ENCODE data around the gene PCDHGA10. TPM values are rescaled to one million over a fixed set of nuclear protein-coding genes. Genes with fewer than 3 reads are reported as not detected.

Gene PCDHGA10
- total and polyA plus RNA-seq, 9 of the 15 experiments (the other 6 are each of a cell fraction or from before 2014, with no cell fraction given): 0.01 to 0.11 (median 0.05) TPM

GRCh38 chr5:141383345-141383744 lies 29.4 kb upstream of the PCDHGA10 start (continued):
- TF ChIP-seq ZNF41 (CRISPR knock-in tag; conservative IDR thresholded peaks at IDR 0.05): no peak
- no peak for TF ChIP-seq NKRF (IDR thresholded peaks at IDR 0.05; ENCODE audit: borderline replicate concordance)
- TF ChIP-seq KLF6 (CRISPR knock-in tag; IDR thresholded peaks at IDR 0.05; ENCODE audit: borderline replicate concordance): no peak
- no peak for TF ChIP-seq KDM5B (IDR thresholded peaks at IDR 0.05; ENCODE audit: insufficient replicate concordance, low read depth, low read length)
- TF ChIP-seq HOXB6 (CRISPR knock-in tag; IDR thresholded peaks at IDR 0.05; ENCODE audit: borderline replicate concordance): no peak
- TF ChIP-seq, protein P1, sequence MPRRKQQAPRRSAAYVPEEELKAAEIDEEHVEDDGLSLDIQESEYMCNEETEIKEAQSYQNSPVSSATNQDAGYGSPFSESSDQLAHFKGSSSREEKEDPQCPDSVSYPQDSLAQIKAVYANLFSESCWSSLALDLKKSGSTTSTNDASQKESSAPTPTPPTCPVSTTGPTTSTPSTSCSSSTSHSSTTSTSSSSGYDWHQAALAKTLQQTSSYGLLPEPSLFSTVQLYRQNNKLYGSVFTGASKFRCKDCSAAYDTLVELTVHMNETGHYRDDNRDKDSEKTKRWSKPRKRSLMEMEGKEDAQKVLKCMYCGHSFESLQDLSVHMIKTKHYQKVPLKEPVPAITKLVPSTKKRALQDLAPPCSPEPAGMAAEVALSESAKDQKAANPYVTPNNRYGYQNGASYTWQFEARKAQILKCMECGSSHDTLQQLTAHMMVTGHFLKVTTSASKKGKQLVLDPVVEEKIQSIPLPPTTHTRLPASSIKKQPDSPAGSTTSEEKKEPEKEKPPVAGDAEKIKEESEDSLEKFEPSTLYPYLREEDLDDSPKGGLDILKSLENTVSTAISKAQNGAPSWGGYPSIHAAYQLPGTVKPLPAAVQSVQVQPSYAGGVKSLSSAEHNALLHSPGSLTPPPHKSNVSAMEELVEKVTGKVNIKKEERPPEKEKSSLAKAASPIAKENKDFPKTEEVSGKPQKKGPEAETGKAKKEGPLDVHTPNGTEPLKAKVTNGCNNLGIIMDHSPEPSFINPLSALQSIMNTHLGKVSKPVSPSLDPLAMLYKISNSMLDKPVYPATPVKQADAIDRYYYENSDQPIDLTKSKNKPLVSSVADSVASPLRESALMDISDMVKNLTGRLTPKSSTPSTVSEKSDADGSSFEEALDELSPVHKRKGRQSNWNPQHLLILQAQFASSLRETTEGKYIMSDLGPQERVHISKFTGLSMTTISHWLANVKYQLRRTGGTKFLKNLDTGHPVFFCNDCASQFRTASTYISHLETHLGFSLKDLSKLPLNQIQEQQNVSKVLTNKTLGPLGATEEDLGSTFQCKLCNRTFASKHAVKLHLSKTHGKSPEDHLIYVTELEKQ (CRISPR knock-in tag; IDR thresholded peaks at IDR 0.05): no peak
